ENCODE measurements around the gene TFIP11. TPM values are rescaled to one million over a fixed set of nuclear protein-coding genes. Genes with fewer than 3 reads are reported as not detected.

Gene TFIP11
- total RNA-seq, 1 experiment from 2014 or later = 23.4 TPM

DNA sequence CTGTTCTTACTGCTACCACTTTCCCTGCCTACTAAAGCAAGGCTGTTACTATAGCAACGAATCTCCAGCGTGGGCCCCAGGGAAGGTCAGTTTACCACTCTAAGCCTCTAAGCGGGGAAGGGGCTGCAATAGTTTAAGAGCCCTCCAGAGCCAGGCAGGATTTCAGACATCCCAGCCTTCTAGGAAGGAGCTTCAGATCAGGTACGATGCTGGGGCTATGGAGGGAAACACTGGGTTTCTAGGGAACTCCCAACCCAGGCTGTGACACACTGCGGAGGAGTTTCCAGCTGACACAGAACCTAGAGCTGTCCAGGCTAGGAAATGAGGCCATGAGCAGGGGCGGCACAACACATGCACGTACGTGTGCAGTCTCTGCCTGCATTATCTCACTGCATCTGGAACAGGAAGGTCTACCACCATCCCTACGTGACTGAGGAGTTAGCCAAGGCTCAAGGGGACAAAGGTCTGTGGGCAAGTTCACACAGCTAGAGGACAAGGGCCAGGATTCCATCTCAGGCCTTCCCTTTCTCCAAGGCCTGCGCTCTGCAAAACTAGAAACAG, 49.1 kb downstream of the TFIP11 start:
- H3K4me3 ChIP-seq = no peak overlapping the region
- H3K4me1 ChIP-seq = no peaks in the 10 kb centered on the region
- no peaks in the 10 kb centered on the region for H3K9me3 ChIP-seq (replicated peaks)
- H3K27ac ChIP-seq = no peak overlapping the region
- H3K36me3 ChIP-seq = peaks cover 13% of the 10 kb centered on the region
- DNase-seq = no peak
- no peaks in the 10 kb centered on the region for H3K27me3 ChIP-seq

- DNase-seq = no peak
- H3K9me3 ChIP-seq (replicated peaks) = no peaks in the 10 kb centered on the region
- no peaks in the 10 kb centered on the region for H3K27me3 ChIP-seq
- H3K4me3 ChIP-seq = no peak overlapping the region
- no peaks in the 10 kb centered on the region for H3K4me1 ChIP-seq
- peaks cover 10% of the 10 kb centered on the region for H3K36me3 ChIP-seq
- H3K27ac ChIP-seq = no peak overlapping the region
Observed at GRCh38 chr22:26462641-26463040, 49.6 kb downstream of the TFIP11 start.

DNA sequence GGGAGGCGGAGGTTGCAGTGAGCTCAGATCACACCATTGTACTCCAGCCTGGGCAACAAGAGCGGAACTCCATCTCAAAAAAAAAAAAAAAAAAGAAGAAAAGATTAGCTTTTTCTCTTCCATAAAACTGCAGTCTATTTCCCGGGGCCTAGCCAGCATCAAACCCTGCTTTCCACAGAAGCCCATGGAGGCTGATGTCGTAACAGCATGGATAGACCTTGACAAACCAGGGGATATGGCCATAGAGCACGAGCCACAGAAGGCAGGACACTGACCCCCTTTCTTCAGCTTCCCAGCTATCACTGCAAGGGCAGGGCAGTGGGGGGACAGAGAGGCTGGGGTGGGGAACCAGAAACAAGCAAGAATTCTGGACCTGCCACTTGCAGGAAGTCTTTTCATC, 50.2 kb downstream of the TFIP11 start:
- no peak overlapping the region for H3K4me3 ChIP-seq
- H3K27me3 ChIP-seq = no peaks in the 10 kb centered on the region
- no peaks in the 10 kb centered on the region for H3K9me3 ChIP-seq (replicated peaks)
- no peak overlapping the region for H3K27ac ChIP-seq
- no peaks in the 10 kb centered on the region for H3K4me1 ChIP-seq
- DNase-seq = no peak
- H3K36me3 ChIP-seq = peaks cover 10% of the 10 kb centered on the region

- Histone ChIP-seq H3K9me3 (replicated peaks) (no peaks in the 10 kb centered on the region), H3K36me3 (peaks cover 10% of the 10 kb centered on the region)
Observed at GRCh38 chr22:26461188-26461810, 51.0 kb downstream of the TFIP11 start.

GRCh38 chr22:26460202-26460601, 52.1 kb downstream of the TFIP11 start:
- H3K27me3 ChIP-seq = no peaks in the 10 kb centered on the region
- no peak for DNase-seq
- H3K27ac ChIP-seq = no peak overlapping the region
- H3K36me3 ChIP-seq = peaks cover 17% of the 10 kb centered on the region
- no peaks in the 10 kb centered on the region for H3K4me1 ChIP-seq
- no peak overlapping the region for H3K4me3 ChIP-seq
- H3K9me3 ChIP-seq (replicated peaks) = no peaks in the 10 kb centered on the region

More at GRCh38 chr22:26461188-26461810, 51.0 kb downstream of the TFIP11 start:
- Histone ChIP-seq H3K4me1 (no peaks in the 10 kb centered on the region), H3K27ac (no peak overlapping the region), H3K27me3 (no peaks in the 10 kb centered on the region), H3K4me3 (no peak overlapping the region)
- peak; percentile 66 to 85 for DNase-seq

- H3K27ac ChIP-seq = no peak overlapping the region
- no peaks in the 10 kb centered on the region for H3K4me1 ChIP-seq
- H3K36me3 ChIP-seq = peaks cover 14% of the 10 kb centered on the region
- DNase-seq = no peak
- no peaks in the 10 kb centered on the region for H3K9me3 ChIP-seq (replicated peaks)
- H3K27me3 ChIP-seq = no peaks in the 10 kb centered on the region
- no peak overlapping the region for H3K4me3 ChIP-seq
Observed at GRCh38 chr22:26457661-26458272, 54.5 kb downstream of the TFIP11 start.

GRCh38 chr22:26453812-26454500, 58.3 kb downstream of the TFIP11 start:
- Histone ChIP-seq H3K27me3 (no peaks in the 10 kb centered on the region), H3K36me3 (peaks cover 6% of the 10 kb centered on the region), H3K9me3 (replicated peaks) (no peaks in the 10 kb centered on the region), H3K4me1 (no peaks in the 10 kb centered on the region), H3K4me3 (no peak overlapping the region), H3K27ac (no peak overlapping the region)
- DNase-seq = no peak

- no peak for DNase-seq
- H3K4me3 ChIP-seq = no peak overlapping the region
- H3K9me3 ChIP-seq (replicated peaks) = no peaks in the 10 kb centered on the region
- peaks cover 6% of the 10 kb centered on the region for H3K36me3 ChIP-seq
- no peaks in the 10 kb centered on the region for H3K4me1 ChIP-seq
- H3K27ac ChIP-seq = no peak overlapping the region
- H3K27me3 ChIP-seq = no peaks in the 10 kb centered on the region
Observed at GRCh38 chr22:26453216-26453615, 59.1 kb downstream of the TFIP11 start.

DNA sequence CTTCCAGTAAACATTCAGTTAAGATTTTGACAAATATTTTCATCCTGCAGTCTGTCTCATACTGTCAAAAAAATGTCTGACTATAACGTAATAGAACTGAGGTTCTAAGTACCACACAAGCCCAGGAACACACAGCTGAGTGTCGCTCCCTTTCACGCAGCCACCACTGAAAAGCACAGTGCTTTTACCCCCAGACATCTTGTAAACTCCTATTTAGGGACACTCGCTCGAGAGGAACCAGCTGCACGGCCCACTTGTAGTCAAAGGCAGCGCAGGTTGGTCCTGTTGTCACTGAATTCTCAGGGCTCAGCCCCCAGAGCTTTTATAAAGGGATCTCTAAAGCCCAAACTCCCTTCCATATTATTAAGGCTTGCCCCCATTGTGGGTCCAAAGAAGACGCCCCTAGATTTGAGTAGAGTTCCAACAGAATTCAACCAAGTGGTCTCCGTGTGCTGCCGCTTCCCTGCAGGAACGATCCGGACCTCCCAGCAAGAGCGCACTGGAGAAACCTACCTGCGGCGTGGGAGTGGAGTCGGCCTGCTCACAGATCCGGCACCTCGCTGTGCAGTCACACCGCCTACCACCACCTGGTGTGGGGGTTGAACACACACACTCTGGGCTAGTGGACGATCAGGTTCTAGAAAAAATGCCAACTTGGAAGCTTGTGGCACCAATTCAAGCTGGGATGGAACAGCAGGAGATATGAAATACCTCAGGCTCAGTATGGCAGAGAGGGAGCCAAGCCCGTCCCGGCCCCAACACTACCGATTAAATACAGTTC, 59.8 kb downstream of the TFIP11 start:
- H3K27ac ChIP-seq = no peak overlapping the region
- H3K4me1 ChIP-seq = no peaks in the 10 kb centered on the region
- H3K27me3 ChIP-seq = no peaks in the 10 kb centered on the region
- no peaks in the 10 kb centered on the region for H3K9me3 ChIP-seq (replicated peaks)
- DNase-seq = no peak
- H3K36me3 ChIP-seq = peaks cover 6% of the 10 kb centered on the region
- H3K4me3 ChIP-seq = no peak overlapping the region

GRCh38 chr22:26450453-26451185, 61.7 kb downstream of the TFIP11 start:
- no peaks in the 10 kb centered on the region for H3K9me3 ChIP-seq (replicated peaks)
- no peaks in the 10 kb centered on the region for H3K36me3 ChIP-seq
- H3K27ac ChIP-seq = no peak overlapping the region
- no peaks in the 10 kb centered on the region for H3K4me1 ChIP-seq
- no peak overlapping the region for H3K4me3 ChIP-seq
- H3K27me3 ChIP-seq = no peaks in the 10 kb centered on the region
- no peak for DNase-seq

DNA sequence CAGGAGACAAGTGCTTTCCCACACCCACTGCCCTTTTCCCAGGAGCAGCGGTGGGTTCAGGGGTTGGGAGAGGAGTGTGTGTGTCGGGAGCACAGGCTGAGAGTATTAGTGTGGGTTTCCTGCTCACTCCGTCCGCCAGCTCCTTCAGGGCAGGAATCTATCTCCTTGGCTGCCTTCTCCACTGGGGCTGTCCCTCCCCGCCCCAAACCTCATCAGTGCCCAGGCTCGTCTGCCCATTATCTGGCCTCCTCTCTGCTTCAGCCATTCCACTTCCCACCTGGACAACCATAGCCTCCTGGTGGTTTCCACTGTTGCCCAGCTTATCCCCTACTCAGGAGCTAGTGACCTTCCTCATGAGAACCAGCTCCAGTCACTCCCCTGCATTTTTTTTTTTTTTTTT, 63.3 kb downstream of the TFIP11 start:
- H3K27me3 ChIP-seq = no peaks in the 10 kb centered on the region

DNA sequence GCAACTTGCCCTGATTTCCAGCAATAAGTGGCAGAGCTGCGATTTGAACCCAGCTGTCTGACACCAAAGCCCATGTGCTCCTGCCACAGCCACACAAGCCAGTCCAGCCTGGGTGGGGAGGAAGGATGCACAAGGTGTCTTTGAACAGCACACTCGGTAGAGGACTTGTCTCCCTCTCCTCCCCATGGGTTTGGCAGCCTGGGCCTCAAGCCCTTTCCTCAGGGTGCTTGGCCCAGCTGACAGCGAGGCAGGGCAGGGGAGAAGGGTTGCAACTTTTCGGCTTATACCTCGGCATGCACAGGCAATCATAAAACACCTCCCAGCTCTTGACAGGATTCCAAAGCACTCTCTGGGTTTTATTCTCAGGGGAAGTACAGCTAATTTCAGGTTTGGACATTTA, 63.9 kb downstream of the TFIP11 start:
- H3K27me3 ChIP-seq = no peaks in the 10 kb centered on the region
- no peaks in the 10 kb centered on the region for H3K36me3 ChIP-seq
- no peak overlapping the region for H3K4me3 ChIP-seq
- DNase-seq = no peak
- H3K9me3 ChIP-seq (replicated peaks) = no peaks in the 10 kb centered on the region
- H3K27ac ChIP-seq = no peak overlapping the region
- no peaks in the 10 kb centered on the region for H3K4me1 ChIP-seq

More for the DNA sequence above, 63.3 kb downstream of the TFIP11 start:
- Histone ChIP-seq H3K4me1 (no peaks in the 10 kb centered on the region), H3K9me3 (replicated peaks) (no peaks in the 10 kb centered on the region), H3K4me3 (no peak overlapping the region), H3K27ac (no peak overlapping the region), H3K36me3 (no peaks in the 10 kb centered on the region)
- DNase-seq = no peak

DNA sequence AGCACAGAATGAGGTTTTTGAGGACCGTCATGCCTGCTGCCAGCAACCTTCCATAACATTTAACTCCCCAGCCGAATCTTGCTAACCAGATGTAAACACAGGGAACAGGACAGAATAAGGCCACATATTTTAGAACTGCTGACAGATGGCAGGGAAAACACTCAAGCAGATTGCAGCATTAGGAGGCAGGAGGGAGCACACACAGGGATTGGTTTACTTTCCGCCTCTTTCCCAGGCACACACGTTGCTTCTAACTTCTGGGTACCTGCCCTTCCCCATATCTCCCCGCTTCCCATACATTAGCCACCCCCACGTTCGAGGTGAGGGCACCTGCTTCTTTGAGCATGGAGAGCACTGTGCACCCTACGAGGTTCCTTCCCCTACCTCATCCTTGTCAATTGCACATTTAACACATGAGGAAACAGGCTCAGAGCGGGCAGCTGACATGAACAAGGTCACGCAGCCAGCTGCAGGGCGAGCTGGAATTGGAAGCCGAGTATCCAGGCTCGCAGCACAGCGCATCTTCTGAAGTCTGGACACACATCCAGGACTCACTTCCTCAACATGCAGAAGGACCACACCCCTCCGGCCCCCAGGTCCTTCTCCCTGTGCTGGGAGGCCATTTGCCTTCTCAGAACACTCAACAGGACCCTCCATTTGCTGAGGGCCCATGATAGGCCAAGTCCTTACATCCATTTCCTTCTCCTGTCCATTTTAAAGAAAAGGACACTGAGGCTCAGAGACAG, 64.5 kb downstream of the TFIP11 start:
- no peaks in the 10 kb centered on the region for H3K27me3 ChIP-seq
- H3K27ac ChIP-seq = no peak overlapping the region
- DNase-seq = no peak
- H3K4me1 ChIP-seq = no peaks in the 10 kb centered on the region
- no peak overlapping the region for H3K4me3 ChIP-seq
- H3K9me3 ChIP-seq (replicated peaks) = no peaks in the 10 kb centered on the region
- H3K36me3 ChIP-seq = no peaks in the 10 kb centered on the region
